Endothelial cell of umbilical vein (primary cell): ENCODE measurements around the gene OPRD1. TPM values are rescaled to one million over a fixed set of nuclear protein-coding genes. Genes with fewer than 3 reads are reported as not detected.

Source experiments
- BruUV-seq: library from RNA; stranded (reverse); fragments of 400-500 nt; replicated peaks from 2 replicates; lab custom pipeline; 2021; lab: Mats Ljungman, UMichigan
- CTCF ChIA-PET: fragments of 300-600, 350-600 bp; sonication (Branson Sonifier 250); formaldehyde crosslinking; loops from one replicate; lab custom pipeline; 2021; ENCODE audit warnings: antibody characterized with exemption, inconsistent platforms; lab: Charles Lee
- POLR2A ChIA-PET: fragments of 300-600, 350-600 bp; sonication (Branson Sonifier 250); formaldehyde crosslinking; loops from one replicate; lab custom pipeline; 2021; ENCODE audit warnings: antibody characterized with exemption, inconsistent platforms; lab: Charles Lee
- DNase-seq: peaks from one replicate; pipeline ENCODE4 v3.0.0-alpha.2; 2011; ENCODE audit warnings: low read depth, low spot score
- FAIRE-seq: peaks from 2 replicates; lab custom pipeline; 2011; peaks lifted over from hg19 to GRCh38; lab: Jason Lieb, UNC
- H2AFZ ChIP-seq: 2 replicates; pipeline ENCODE4 v1.6.0; 2012; ENCODE audit warnings: low read depth, low read length, control low read depth, inconsistent platforms
- H3K27ac ChIP-seq: 2 replicates; pipeline ENCODE4 v1.5.1; 2011; ENCODE audit warnings: low read depth, mild to moderate bottlenecking, control low read depth, low read length, moderate library complexity; ENCODE audit not compliant: insufficient read depth
- H3K27me3 ChIP-seq, 2 experiments: 2 replicates each; pipeline versions ENCODE4 v1.6.0 to v1.6.1; 2011; ENCODE audit warnings: low read length in 2 of 2, mixed read lengths in 1 of 2; ENCODE audit not compliant: control insufficient read depth in 2 of 2, insufficient read depth in 2 of 2
- H3K36me3 ChIP-seq, 2 experiments: 2 replicates in 1 of 2; 3 replicates in 1 of 2; pipeline ENCODE4 v1.5.1; 2011; ENCODE audit warnings: low read length in 2 of 2, mild to moderate bottlenecking in 1 of 2, moderate library complexity in 1 of 2; ENCODE audit not compliant: control insufficient read depth in 2 of 2, insufficient read depth in 2 of 2; ENCODE audit errors: extremely low read depth in 1 of 2
- H3K4me1 ChIP-seq: 3 replicates; pipeline ENCODE4 v1.5.1; 2011; ENCODE audit warnings: mild to moderate bottlenecking, low read length; ENCODE audit not compliant: control insufficient read depth, insufficient read depth; ENCODE audit errors: extremely low read depth
- H3K4me2 ChIP-seq: 2 replicates; pipeline ENCODE4 v1.6.1; 2011; ENCODE audit warnings: low read length, control low read depth, mixed read lengths; ENCODE audit not compliant: insufficient read depth
- H3K4me3 ChIP-seq, 3 experiments: fragments of 200-600 bp in 1 of 3; sonication (generic), shearing (Covaris generic) in 1 of 3; replicated peaks in 1 of 3; 2 replicates each; pipeline ENCODE4 v1.5.1; 2011 to 2016; ENCODE audit warnings: control low read depth in 3 of 3, low read length in 3 of 3, mild to moderate bottlenecking in 2 of 3, inconsistent platforms in 1 of 3, low read depth in 1 of 3, moderate library complexity in 1 of 3; ENCODE audit not compliant: insufficient read depth in 1 of 3
- H3K79me2 ChIP-seq: 2 replicates; pipeline ENCODE4 v1.6.0; 2012; ENCODE audit warnings: low read length, inconsistent platforms; ENCODE audit not compliant: control insufficient read depth, insufficient read depth
- H3K9ac ChIP-seq: replicated peaks from 2 replicates; pipeline ENCODE3; 2011; ENCODE audit warnings: low read length, control low read depth; ENCODE audit not compliant: insufficient read depth; ENCODE audit errors: extremely low read depth
- H3K9me1 ChIP-seq: replicated peaks from 3 replicates; pipeline ENCODE4 v1.6.0; 2011; ENCODE audit warnings: mild to moderate bottlenecking, low read length; ENCODE audit not compliant: control insufficient read depth, insufficient read depth; ENCODE audit errors: extremely low read depth
- H3K9me3 ChIP-seq: replicated peaks from 2 replicates; pipeline ENCODE4 v1.5.1; 2012; ENCODE audit warnings: low read length, inconsistent platforms; ENCODE audit not compliant: control insufficient read depth, insufficient read depth
- H4K20me1 ChIP-seq: replicated peaks from 2 replicates; pipeline ENCODE3; 2011; ENCODE audit warnings: mild to moderate bottlenecking, low read length; ENCODE audit not compliant: control insufficient read depth, insufficient read depth; ENCODE audit errors: extremely low read depth
- FOS ChIP-seq: IDR thresholded peaks from 2 replicates; pipeline ENCODE4 v1.6.1; 2011; ENCODE audit warnings: mild to moderate bottlenecking, low read length, moderate library complexity, borderline replicate concordance; ENCODE audit not compliant: insufficient read depth
- GATA2 ChIP-seq: IDR thresholded peaks from 2 replicates; pipeline ENCODE4 v1.7.0; 2011; ENCODE audit warnings: low read depth, mild to moderate bottlenecking, moderate library complexity, mixed read lengths, low read length; ENCODE audit not compliant: insufficient read length, insufficient read depth
- JUN ChIP-seq: IDR thresholded peaks from 2 replicates; pipeline ENCODE4 v1.6.1; 2011; ENCODE audit warnings: borderline replicate concordance, low read depth; ENCODE audit not compliant: insufficient read length, insufficient read depth
- MYC ChIP-seq: IDR thresholded peaks from one replicate; pipeline ENCODE4 v1.6.1; 2011; ENCODE audit warnings: mild to moderate bottlenecking, low read depth, low read length
- dilution Hi-C: fragments of 300-500 bp; cut with MboI; formaldehyde crosslinking; loops from one replicate; pipeline ENCODE4 v1.15.0; 2019; ENCODE audit warnings: low sequenced_read_pairs; ENCODE audit not compliant: extremely low pct_ligation_motif_present
- intact Hi-C: fragments of 100-400 bp; cut with micrococcal nuclease; formaldehyde crosslinking; loops from one replicate; pipeline ENCODE4 v1.10.0; 2022
- polyA plus RNA-seq, 4 experiments: library from polyadenylated mRNA; depleted of rRNA in 3 of 4; stranded (reverse) in 3 of 4; unstranded in 1 of 4; fragments of >200 nt; gene quantifications; 2 replicates each; pipeline versions ENCODE4 v1.2.1 to v1.2.3, GENCODE V29; 2011 to 2012; ENCODE audit warnings: missing spikeins in 1 of 4
- total RNA-seq: library from RNA; stranded (reverse); gene quantifications from 2 replicates; pipeline ENCODE4 v1.2.3, GENCODE V29; 2021
- TF ChIP-seq, protein P1 (sequence below), 2 donors: IDR thresholded peaks; 1 replicate in 1 of 2; 2 replicates in 1 of 2; pipeline ENCODE4 v1.5.1; 2011; ENCODE audit warnings: low read length in 2 of 2, mild to moderate bottlenecking in 2 of 2, moderate library complexity in 2 of 2, control low read depth in 1 of 2, inconsistent platforms in 1 of 2, low read depth in 1 of 2; ENCODE audit not compliant: insufficient read depth in 1 of 2; ENCODE audit errors: extremely low read depth in 1 of 2

OPRD1 gene
- total and polyA plus RNA-seq, 2 donors (not counting 3 experiments of a cell fraction or from before 2014, with no cell fraction given): not detected

DNA sequence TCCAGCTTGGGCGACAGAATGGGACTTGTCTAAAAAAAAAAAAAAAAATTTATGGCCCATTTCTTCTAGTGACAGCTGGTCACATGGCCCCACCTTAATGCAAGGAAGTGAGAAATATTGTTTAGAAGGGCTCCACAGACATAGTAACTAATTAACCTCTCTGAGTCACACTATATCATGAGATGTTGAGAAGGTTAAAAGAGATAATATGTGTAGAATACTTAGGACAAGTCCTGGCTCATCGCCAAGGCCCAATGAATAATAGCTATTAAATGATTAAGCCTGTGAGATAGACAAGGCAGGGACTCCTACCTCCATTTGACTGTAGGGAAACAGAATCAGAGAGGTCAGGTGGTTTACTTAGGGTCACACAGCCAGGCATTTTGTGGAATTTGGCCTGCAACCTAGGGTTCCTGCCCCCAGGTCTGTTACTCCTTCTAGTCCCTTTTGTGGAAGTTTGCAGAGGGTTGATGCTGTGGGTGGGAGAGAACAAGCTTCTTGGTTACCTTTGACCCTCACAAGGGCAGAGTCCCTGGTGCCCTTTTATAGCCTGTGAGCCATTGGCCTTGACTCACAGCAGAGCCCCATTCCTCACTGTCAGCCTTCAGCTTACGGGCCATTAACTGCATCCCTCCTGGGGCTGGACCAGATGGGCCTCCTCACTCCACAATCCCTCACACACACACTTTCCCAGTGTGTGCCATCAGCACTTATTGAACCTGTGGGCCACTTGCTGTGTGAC lies 48.5 kb downstream of the OPRD1 start:
- Histone ChIP-seq H3K9me3 (no peaks in the 10 kb centered on the region), H3K4me1 (no peaks in the 10 kb centered on the region), H2AFZ (no peak overlapping the region), H3K9ac (no peak overlapping the region), H3K79me2 (no peaks in the 10 kb centered on the region), H3K27me3 (peaks cover 0 to 3% of the 10 kb centered on the region in 2 experiments), H4K20me1 (no peaks in the 10 kb centered on the region), H3K27ac (no peak overlapping the region), H3K9me1 (no peaks in the 10 kb centered on the region), H3K4me3 (no peak overlapping the region), H3K4me2 (no peak overlapping the region), H3K36me3 (no peaks in the 10 kb centered on the region)
- CTCF ChIA-PET: interaction anchor here (1.0 to 3.6 kb wide), 2 partner anchors 9 to 17 kb away, joined by 3 to 23 read pairs; no protein-coding TSS in a partner anchor
- DNase-seq (peak; percentile 36), FAIRE-seq (peak; percentile 57)
- POLR2A ChIA-PET: interaction anchor here (0.6 kb wide), 1 partner anchor 14 kb away, joined by 5 read pairs; no protein-coding TSS in a partner anchor
- dilution Hi-C loops (no loop called here), intact Hi-C loops (no loop called here)
- TF ChIP-seq FOS (peak; percentile 38), MYC (no peak), JUN (no peak), GATA2 (no peak)
- TF ChIP-seq, protein P1, sequence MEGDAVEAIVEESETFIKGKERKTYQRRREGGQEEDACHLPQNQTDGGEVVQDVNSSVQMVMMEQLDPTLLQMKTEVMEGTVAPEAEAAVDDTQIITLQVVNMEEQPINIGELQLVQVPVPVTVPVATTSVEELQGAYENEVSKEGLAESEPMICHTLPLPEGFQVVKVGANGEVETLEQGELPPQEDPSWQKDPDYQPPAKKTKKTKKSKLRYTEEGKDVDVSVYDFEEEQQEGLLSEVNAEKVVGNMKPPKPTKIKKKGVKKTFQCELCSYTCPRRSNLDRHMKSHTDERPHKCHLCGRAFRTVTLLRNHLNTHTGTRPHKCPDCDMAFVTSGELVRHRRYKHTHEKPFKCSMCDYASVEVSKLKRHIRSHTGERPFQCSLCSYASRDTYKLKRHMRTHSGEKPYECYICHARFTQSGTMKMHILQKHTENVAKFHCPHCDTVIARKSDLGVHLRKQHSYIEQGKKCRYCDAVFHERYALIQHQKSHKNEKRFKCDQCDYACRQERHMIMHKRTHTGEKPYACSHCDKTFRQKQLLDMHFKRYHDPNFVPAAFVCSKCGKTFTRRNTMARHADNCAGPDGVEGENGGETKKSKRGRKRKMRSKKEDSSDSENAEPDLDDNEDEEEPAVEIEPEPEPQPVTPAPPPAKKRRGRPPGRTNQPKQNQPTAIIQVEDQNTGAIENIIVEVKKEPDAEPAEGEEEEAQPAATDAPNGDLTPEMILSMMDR (IDR thresholded peaks at IDR 0.05; ENCODE audit: extremely low read depth in 1 of 2, insufficient read depth in 1 of 2, low read depth in 1 of 2, low read length in 2 of 2): no peak
- no TSS peak for BruUV-seq
